Panc1 (cell line): ENCODE data around the gene MEF2D. TPM values are rescaled to one million over a fixed set of nuclear protein-coding genes. Genes with fewer than 3 reads are reported as not detected.

ENCODE experiments used
- ATAC-seq: fragments of 200-7000 bp; cut with Tn5 transposase; 2 replicates; pipeline ENCODE4 v1.9.1; 2020; ENCODE audit warnings: mild to moderate bottlenecking, moderate library complexity
- BruUV-seq: library from RNA; stranded (reverse); fragments of 400-500 nt; replicated peaks from 2 replicates; lab custom pipeline; 2021; lab: Mats Ljungman, UMichigan
- CTCF ChIA-PET: fragments of 300-600 bp; sonication (Branson Sonifier 250); formaldehyde crosslinking; loops from one replicate; lab custom pipeline; 2022; ENCODE audit warnings: antibody characterized with exemption; lab: Charles Lee
- POLR2A ChIA-PET: fragments of 300-600 bp; sonication (Branson Sonifier 250); formaldehyde crosslinking; loops from one replicate; lab custom pipeline; 2022; ENCODE audit warnings: antibody characterized with exemption; lab: Charles Lee
- DNase-seq: peaks from one replicate; pipeline ENCODE4 v3.0.0-alpha.2; 2010; ENCODE audit warnings: low read depth, low spot score
- H3K27ac ChIP-seq: 2 replicates; pipeline ENCODE4 v1.5.1; 2011; ENCODE audit warnings: mild to moderate bottlenecking, low read length, inconsistent platforms
- H3K27me3 ChIP-seq: fragments of 200-500 bp; sonication (Bioruptor generic); 2 replicates; pipeline ENCODE4 v1.6.0; 2014; ENCODE audit warnings: low read length, inconsistent platforms; ENCODE audit not compliant: control insufficient read depth, insufficient read depth
- H3K36me3 ChIP-seq: fragments of 200-500 bp; sonication (Bioruptor generic); 2 replicates; pipeline ENCODE4 v1.5.1; 2014; ENCODE audit warnings: inconsistent platforms, mild to moderate bottlenecking, low read length, moderate library complexity; ENCODE audit not compliant: control insufficient read depth, insufficient read depth
- H3K4me1 ChIP-seq: 2 replicates; pipeline ENCODE4 v1.5.1; 2011; ENCODE audit warnings: inconsistent platforms, mild to moderate bottlenecking, low read length, moderate library complexity; ENCODE audit not compliant: control insufficient read depth, insufficient read depth
- H3K4me3 ChIP-seq, 2 experiments: 2 replicates each; pipeline ENCODE4 v1.5.1; 2011 to 2012; ENCODE audit warnings: low read depth in 2 of 2, low read length in 2 of 2, mild to moderate bottlenecking in 2 of 2, inconsistent platforms in 1 of 2, moderate library complexity in 1 of 2
- H3K9me3 ChIP-seq: fragments of 200-500 bp; sonication (Bioruptor generic); 2 replicates; pipeline ENCODE4 v1.5.1; 2014; ENCODE audit warnings: low read depth, mild to moderate bottlenecking, inconsistent platforms, low read length, moderate library complexity; ENCODE audit not compliant: control insufficient read depth, insufficient read depth
- CTCF ChIP-seq: fragments of 450-650 bp; IDR thresholded peaks from 2 replicates; pipeline ENCODE4 v1.5.1; 2017; ENCODE audit warnings: mild to moderate bottlenecking
- POLR2AphosphoS5 ChIP-seq: IDR thresholded peaks from 2 replicates; pipeline ENCODE4 v1.6.1; 2012; ENCODE audit warnings: mild to moderate bottlenecking, low read depth, low read length, moderate library complexity
- REST ChIP-seq, 2 experiments: IDR thresholded peaks; 2 replicates each; pipeline ENCODE4 v1.6.1; 2011 to 2012; ENCODE audit warnings: low read depth in 2 of 2, control low read depth in 1 of 2, low read length in 1 of 2, mild to moderate bottlenecking in 1 of 2, moderate library complexity in 1 of 2; ENCODE audit not compliant: insufficient read depth in 1 of 2
- SIN3A ChIP-seq: IDR thresholded peaks from 2 replicates; pipeline ENCODE4 v1.6.1; 2012; ENCODE audit warnings: low read depth, mild to moderate bottlenecking, low read length, moderate library complexity, borderline replicate concordance; ENCODE audit not compliant: insufficient read depth
- TCF7L2 ChIP-seq: IDR thresholded peaks from 2 replicates; pipeline ENCODE4 v1.6.1; 2011; ENCODE audit warnings: mild to moderate bottlenecking, low read depth, low read length, inconsistent platforms
- in situ Hi-C: cut with HindIII; loops from 2 replicates; pipeline ENCODE4 v1.10.0; 2016; ENCODE audit warnings: low sequenced_read_pairs, low pct_unique_long_range_greater_than_20kb
- intact Hi-C: fragments of 100-400 bp; cut with micrococcal nuclease; formaldehyde crosslinking; loops from one replicate; pipeline ENCODE4 v1.10.0; 2022; ENCODE audit not compliant: unreplicated experiment
- total RNA-seq: library from RNA; stranded (reverse); gene quantifications from one replicate; pipeline ENCODE4 v1.2.1, GENCODE V29; 2021; ENCODE audit not compliant: unreplicated experiment

MEF2D gene
- total RNA-seq, 1 experiment from 2014 or later = 30.9 TPM

- BruUV-seq = no TSS peak
- H3K4me1 ChIP-seq = no peaks in the 10 kb centered on the region
- intact Hi-C loops (no loop called here), in situ Hi-C loops (no loop called here)
- no peaks in the 10 kb centered on the region for H3K36me3 ChIP-seq
- H3K9me3 ChIP-seq = no peaks in the 10 kb centered on the region
- no peak for TF ChIP-seq TCF7L2
- no peak for TF ChIP-seq POLR2AphosphoS5
- TF ChIP-seq REST (IDR thresholded peaks at IDR 0.05; ENCODE audit: insufficient read depth in 1 of 2, low read depth in 2 of 2, low read length in 1 of 2) = no peak
- TF ChIP-seq CTCF = no peak
- no peak for TF ChIP-seq SIN3A
- ChIA-PET POLR2A (no interaction called here), CTCF (no interaction called here)
- ATAC-seq (no peak), DNase-seq (no peak)
- H3K27ac ChIP-seq = no peak overlapping the region
- no peaks in the 10 kb centered on the region for H3K27me3 ChIP-seq
- no peak overlapping the region for H3K4me3 ChIP-seq
Measured at GRCh38 chr1:156530006-156530405, 29.4 kb upstream of the MEF2D start.

- no peaks in the 10 kb centered on the region for H3K27me3 ChIP-seq
- H3K4me3 ChIP-seq = no peak overlapping the region
- H3K27ac ChIP-seq = no peak overlapping the region
- ATAC-seq (no peak), DNase-seq (no peak)
- in situ Hi-C loops = no loop called here
- no peaks in the 10 kb centered on the region for H3K4me1 ChIP-seq
- ChIA-PET POLR2A (no interaction called here), CTCF (no interaction called here)
- intact Hi-C loops = loop anchor here (10.0 kb wide), 1 partner anchor 64 kb away; no protein-coding TSS in a partner anchor
- no peaks in the 10 kb centered on the region for H3K9me3 ChIP-seq
- no peaks in the 10 kb centered on the region for H3K36me3 ChIP-seq
- BruUV-seq = no TSS peak
- TF ChIP-seq TCF7L2 = no peak
- no peak for TF ChIP-seq SIN3A
Measured at GRCh38 chr1:156528875-156529425, 28.4 kb upstream of the MEF2D start.

- in situ Hi-C loops (no loop called here), intact Hi-C loops (loop anchor here (10.0 kb wide), 1 partner anchor 63 kb away; no protein-coding TSS in a partner anchor)
- Histone ChIP-seq H3K4me3 (no peak overlapping the region), H3K4me1 (no peaks in the 10 kb centered on the region), H3K36me3 (no peaks in the 10 kb centered on the region), H3K27ac (no peak overlapping the region), H3K9me3 (no peaks in the 10 kb centered on the region), H3K27me3 (no peaks in the 10 kb centered on the region)
- BruUV-seq = no TSS peak
- no peak for TF ChIP-seq SIN3A
- no peak for TF ChIP-seq POLR2AphosphoS5
- TF ChIP-seq REST (IDR thresholded peaks at IDR 0.05; ENCODE audit: insufficient read depth in 1 of 2, low read depth in 2 of 2, low read length in 1 of 2) = no peak
- ATAC-seq (no peak), DNase-seq (no peak)
- CTCF ChIA-PET = no interaction called here
- POLR2A ChIA-PET = no interaction called here
Measured at GRCh38 chr1:156528231-156528630, 27.7 kb upstream of the MEF2D start.
